GM12878 (cell line): Measurements from ENCODE around the gene RYR2. TPM values are rescaled to one million over a fixed set of nuclear protein-coding genes. Genes with fewer than 3 reads are reported as not detected.

Source experiments
- ATAC-seq: fragments of 200-7000 bp; cut with Tn5 transposase; 3 replicates; pipeline ENCODE4 v1.9.1; 2020; ENCODE audit warnings: mild to moderate bottlenecking, moderate library complexity
- BruUV-seq: library from RNA; stranded (reverse); fragments of 400-500 nt; replicated peaks from 2 replicates; lab custom pipeline; 2021; lab: Mats Ljungman, UMichigan
- CTCF ChIA-PET: fragments of 300-600 bp; sonication (Branson Sonifier 250); formaldehyde crosslinking; extraction: SDS; loops from one replicate; lab custom pipeline; 2021; ENCODE audit warnings: inconsistent platforms; lab: Yijun Ruan, JAX
- POLR2A ChIA-PET: fragments of 350-600 bp; formaldehyde crosslinking; extraction: SDS; loops from one replicate; lab custom pipeline; 2021; ENCODE audit warnings: inconsistent platforms; lab: Charles Lee
- RAD21 ChIA-PET: fragments of 300-600 bp; sonication (Branson Sonifier 250); formaldehyde crosslinking; loops from one replicate; lab custom pipeline; 2023; ENCODE audit warnings: antibody characterized with exemption; ENCODE audit not compliant: unreplicated experiment; lab: Charles Lee
- SMC1A ChIA-PET: fragments of 300-600 bp; sonication (Branson Sonifier 250); formaldehyde crosslinking; loops from one replicate; lab custom pipeline; 2023; ENCODE audit not compliant: unreplicated experiment, uncharacterized antibody; lab: Charles Lee
- DNase-seq: peaks from one replicate; pipeline ENCODE4 v3.0.0-alpha.2; 2011; ENCODE audit warnings: low read depth, low spot score
- FAIRE-seq: peaks from 3 replicates; lab custom pipeline; 2011; peaks lifted over from hg19 to GRCh38; lab: Jason Lieb, UNC
- H2AFZ ChIP-seq: 2 replicates; pipeline ENCODE4 v1.6.0; 2011; ENCODE audit warnings: low read depth, low read length, control low read depth; ENCODE audit not compliant: control insufficient read depth
- H3K27ac ChIP-seq: 2 replicates; pipeline ENCODE4 v1.5.1; 2011; ENCODE audit warnings: control low read depth; ENCODE audit not compliant: control insufficient read depth, insufficient read depth
- H3K27me3 ChIP-seq, 2 experiments: replicated peaks in 1 of 2; 2 replicates each; pipeline versions ENCODE4 v1.6.0 to v1.6.1; 2011; ENCODE audit warnings: low read length in 1 of 2; ENCODE audit not compliant: control insufficient read depth in 2 of 2, insufficient read depth in 2 of 2
- H3K36me3 ChIP-seq, 2 experiments: 2 replicates each; pipeline ENCODE4 v1.5.1; 2011; ENCODE audit warnings: low read length in 1 of 2; ENCODE audit not compliant: control insufficient read depth in 2 of 2, insufficient read depth in 2 of 2
- H3K4me1 ChIP-seq: 2 replicates; pipeline ENCODE4 v1.6.1; 2011; ENCODE audit warnings: mild to moderate bottlenecking, low read length, moderate library complexity, mixed read lengths; ENCODE audit not compliant: control insufficient read depth, insufficient read depth
- H3K4me2 ChIP-seq: 2 replicates; pipeline ENCODE4 v1.6.0; 2011; ENCODE audit warnings: control low read depth; ENCODE audit not compliant: control insufficient read depth, insufficient read depth
- H3K4me3 ChIP-seq: fragments of 200-600 bp; sonication (generic); 2 replicates; pipeline ENCODE4 v1.5.1; 2016
- H3K79me2 ChIP-seq: 2 replicates; pipeline ENCODE4 v1.6.0; 2011; ENCODE audit warnings: low read length; ENCODE audit not compliant: control insufficient read depth, insufficient read depth
- H3K9ac ChIP-seq: 2 replicates; pipeline ENCODE4 v1.8.0; 2011; ENCODE audit warnings: low read length, control low read depth, mixed read lengths; ENCODE audit not compliant: control insufficient read depth, insufficient read depth
- H3K9me3 ChIP-seq: replicated peaks from 3 replicates; pipeline ENCODE4 v1.5.1; 2011; ENCODE audit warnings: mild to moderate bottlenecking, low read length; ENCODE audit not compliant: control insufficient read depth, insufficient read depth
- H4K20me1 ChIP-seq: 2 replicates; pipeline ENCODE4 v1.6.0; 2011; ENCODE audit not compliant: control insufficient read depth, insufficient read depth
- ETV6 ChIP-seq, 2 experiments: fragments of 450-650 bp in 1 of 2; IDR thresholded peaks in 1 of 2; conservative IDR thresholded peaks in 1 of 2; 2 replicates each; pipeline ENCODE4 v1.6.1; 2014; ENCODE audit warnings: antibody characterized with exemption in 1 of 2, borderline replicate concordance in 1 of 2, low read depth in 1 of 2, mild to moderate bottlenecking in 1 of 2, moderate library complexity in 1 of 2
- GATAD2B ChIP-seq: fragments of 450-650 bp; conservative IDR thresholded peaks from 2 replicates; pipeline ENCODE4 v1.6.1; 2017; ENCODE audit warnings: low read depth, mild to moderate bottlenecking, moderate library complexity
- MXI1 ChIP-seq: fragments of 150-350 bp; IDR thresholded peaks from 2 replicates; pipeline ENCODE4 v1.6.1; 2011; ENCODE audit warnings: low read depth, mild to moderate bottlenecking, inconsistent platforms, low read length, improper control_type of control experiment
- PBX3 ChIP-seq: IDR thresholded peaks from 2 replicates; pipeline ENCODE4 v1.6.1; 2011; ENCODE audit warnings: mild to moderate bottlenecking, low read depth, low read length, moderate library complexity; ENCODE audit not compliant: insufficient replicate concordance
- SIX5 ChIP-seq: IDR thresholded peaks from 2 replicates; pipeline ENCODE4 v1.6.1; 2011; ENCODE audit warnings: mild to moderate bottlenecking, low read depth, low read length, moderate library complexity; ENCODE audit not compliant: severe bottlenecking
- SMAD1 ChIP-seq: fragments of 450-650 bp; IDR thresholded peaks from 2 replicates; pipeline ENCODE4 v1.6.1; 2018; ENCODE audit warnings: mild to moderate bottlenecking, low read depth; ENCODE audit not compliant: partially characterized antibody
- SREBF1 ChIP-seq: IDR thresholded peaks from 2 replicates; pipeline ENCODE4 v1.6.1; 2012; ENCODE audit warnings: mild to moderate bottlenecking, low read length
- STAT3 ChIP-seq: IDR thresholded peaks from 2 replicates; pipeline ENCODE4 v1.6.1; 2011; ENCODE audit warnings: low read depth, low read length, improper control_type of control experiment
- TAF1 ChIP-seq: IDR thresholded peaks from 2 replicates; pipeline ENCODE4 v1.6.1; 2011; ENCODE audit warnings: mild to moderate bottlenecking, low read depth, low read length, borderline replicate concordance
- ZSCAN29 ChIP-seq: fragments of 450-650 bp; IDR thresholded peaks from 2 replicates; pipeline ENCODE4 v1.6.1; 2017; ENCODE audit warnings: mild to moderate bottlenecking, moderate library complexity
- WGBS: methylation state at CpG from one replicate; pipeline ENCODE4 v1.1.6; 2016; ENCODE audit warnings: low lambda C conversion rate; ENCODE audit not compliant: insufficient replicate concordance, insufficient coverage; ENCODE audit errors: missing lambda C conversion rate; 5-methylcytosine and 5-hydroxymethylcytosine counted together
- in situ Hi-C: fragments of 300-500 bp; cut with MboI; formaldehyde crosslinking; loops from 9 replicates; pipeline ENCODE4 v1.14.3; 2018; ENCODE audit warnings: mixed read lengths
- intact Hi-C: fragments of 100-400 bp; cut with micrococcal nuclease; formaldehyde crosslinking; loops from one replicate; pipeline ENCODE4 v1.14.2; 2022; ENCODE audit not compliant: unreplicated experiment
- polyA plus RNA-seq, 11 experiments: library from polyadenylated mRNA; depleted of rRNA in 4 of 11; unstranded in 6 of 11; stranded (reverse) in 5 of 11; fragments of >200 nt; fragmentation: Nextera tagmentation in 4 of 11; fragmentation: Illumina TruSeq in 1 of 11; extraction: Ambion mirVana in 4 of 11; extraction: Trizol in 1 of 11; gene quantifications; 1 replicate in 1 of 11; 2 replicates in 10 of 11; pipeline versions ENCODE4 v1.2.1 to v1.2.3, GENCODE V29; 2011 to 2016; ENCODE audit warnings: inconsistent platforms in 2 of 11, missing spikeins in 2 of 11, low read depth in 1 of 11
- total RNA-seq, 4 experiments: library from RNA; depleted of rRNA in 3 of 4; stranded (reverse); fragments of >200 nt in 3 of 4; fragmentation: Illumina TruSeq in 1 of 4; extraction: Trizol in 1 of 4; gene quantifications; 2 replicates each; pipeline versions ENCODE4 v1.2.1 to v1.2.3, GENCODE V29; 2013 to 2021

Gene RYR2
- total and polyA plus RNA-seq, 10 of the 15 experiments (the other 5 are each of a cell fraction or from before 2014, with no cell fraction given) = 0.01 to 0.04 TPM; not detected in 8

DNA sequence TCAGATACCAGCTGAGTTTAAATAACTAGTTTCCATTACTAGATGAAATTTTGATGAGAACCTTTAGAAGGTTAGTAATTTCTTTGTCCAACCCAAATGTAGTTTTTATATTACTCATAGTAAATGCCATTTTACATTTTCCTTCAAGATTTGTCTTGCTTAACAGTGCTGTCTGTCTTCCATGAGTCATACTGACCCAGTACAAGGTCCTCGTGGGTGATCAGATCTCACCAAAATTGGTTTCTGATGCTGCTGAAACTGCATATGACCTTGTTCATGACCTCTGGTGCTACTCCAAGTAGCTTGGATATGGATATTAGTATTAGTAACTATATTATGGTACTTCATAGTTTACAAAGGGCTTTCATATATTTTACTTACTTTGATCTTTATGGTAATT is 207.1 kb downstream of the RYR2 start:
- FAIRE-seq = no peak
- H3K27me3 ChIP-seq = no peaks in the 10 kb centered on the region
- intact Hi-C loops = no loop called here
- in situ Hi-C loops = no loop called here
- ChIA-PET RAD21 (interaction anchor here (0.7 kb wide), 1 partner anchor 11 kb away, joined by 4 read pairs; no protein-coding TSS in a partner anchor), SMC1A (interaction anchor here (0.6 kb wide), 1 partner anchor 197 kb away, joined by 3 read pairs; no protein-coding TSS in a partner anchor), POLR2A (no interaction called here), CTCF (no interaction called here)
- H3K9me3 ChIP-seq = no peaks in the 10 kb centered on the region
- no peaks in the 10 kb centered on the region for H3K4me1 ChIP-seq
- 0% methylated on average over 1 of the region's 1 CpG for WGBS
- H3K27ac ChIP-seq = no peak overlapping the region
- H3K36me3 ChIP-seq = no peaks in the 10 kb centered on the region
- no peak overlapping the region for H3K4me3 ChIP-seq
- H3K79me2 ChIP-seq = no peaks in the 10 kb centered on the region
- H4K20me1 ChIP-seq = no peaks in the 10 kb centered on the region
- no peak overlapping the region for H3K4me2 ChIP-seq
- no peak for ATAC-seq
- no TSS peak for BruUV-seq
- no peak for TF ChIP-seq TAF1
- no peak for TF ChIP-seq SMAD1
- no peak for TF ChIP-seq STAT3
- TF ChIP-seq ZSCAN29 = no peak
- TF ChIP-seq GATAD2B = no peak
- TF ChIP-seq ETV6 (conservative IDR thresholded peaks at IDR 0.05 in 1 of 2, IDR thresholded peaks at IDR 0.05 in 1 of 2; ENCODE audit: borderline replicate concordance in 1 of 2, low read depth in 1 of 2) = no peak
- TF ChIP-seq PBX3 = no peak
- no peak for TF ChIP-seq MXI1
- TF ChIP-seq SIX5 = no peak
- no peak for TF ChIP-seq SREBF1
- DNase-seq = no peak
- H3K9ac ChIP-seq = no peak overlapping the region
- H2AFZ ChIP-seq = no peak overlapping the region
